DMS153 treated with DMSO at 0.1 percent for 48 hours (cell line): ENCODE data around the gene POLE.
A peak's percentile ranks its signal among the peaks of the same experiment; 100 is the strongest.
"Not testable (repeated sequence)": the region's sequence is repeated elsewhere in the genome, so short reads cannot be mapped to it uniquely, and the experiment has no call there.

ENCODE experiments used
- DNase-seq: peaks from one replicate; lab custom pipeline; 2025; ENCODE audit not compliant: unreplicated experiment; lab: John Stamatoyannopoulos, UW

POLE gene

GRCh38 chr12:132719141-132719953, 32.2 kb upstream of the POLE start:
- no peak for DNase-seq

DNA sequence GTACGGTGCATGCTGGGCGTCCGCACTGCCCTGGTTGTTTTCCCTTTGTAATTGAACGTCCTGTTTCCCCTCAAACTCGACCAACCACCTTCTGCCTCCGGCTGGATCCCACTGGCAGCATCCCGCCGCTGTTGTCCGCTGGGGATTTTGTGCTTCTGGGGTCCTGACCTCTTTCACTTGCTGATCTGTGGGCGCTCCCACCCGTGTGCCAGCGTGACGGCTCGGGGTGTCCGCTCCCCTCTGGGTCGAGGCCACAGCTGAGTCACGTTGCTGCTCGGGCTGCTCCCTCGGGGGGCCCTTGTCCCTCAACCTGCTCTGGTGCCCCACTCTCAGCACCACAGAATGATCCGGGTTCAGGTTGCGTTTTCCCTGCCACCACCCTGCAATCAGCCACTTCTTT, 31.5 kb upstream of the POLE start:
- DNase-seq = no peak

DNA sequence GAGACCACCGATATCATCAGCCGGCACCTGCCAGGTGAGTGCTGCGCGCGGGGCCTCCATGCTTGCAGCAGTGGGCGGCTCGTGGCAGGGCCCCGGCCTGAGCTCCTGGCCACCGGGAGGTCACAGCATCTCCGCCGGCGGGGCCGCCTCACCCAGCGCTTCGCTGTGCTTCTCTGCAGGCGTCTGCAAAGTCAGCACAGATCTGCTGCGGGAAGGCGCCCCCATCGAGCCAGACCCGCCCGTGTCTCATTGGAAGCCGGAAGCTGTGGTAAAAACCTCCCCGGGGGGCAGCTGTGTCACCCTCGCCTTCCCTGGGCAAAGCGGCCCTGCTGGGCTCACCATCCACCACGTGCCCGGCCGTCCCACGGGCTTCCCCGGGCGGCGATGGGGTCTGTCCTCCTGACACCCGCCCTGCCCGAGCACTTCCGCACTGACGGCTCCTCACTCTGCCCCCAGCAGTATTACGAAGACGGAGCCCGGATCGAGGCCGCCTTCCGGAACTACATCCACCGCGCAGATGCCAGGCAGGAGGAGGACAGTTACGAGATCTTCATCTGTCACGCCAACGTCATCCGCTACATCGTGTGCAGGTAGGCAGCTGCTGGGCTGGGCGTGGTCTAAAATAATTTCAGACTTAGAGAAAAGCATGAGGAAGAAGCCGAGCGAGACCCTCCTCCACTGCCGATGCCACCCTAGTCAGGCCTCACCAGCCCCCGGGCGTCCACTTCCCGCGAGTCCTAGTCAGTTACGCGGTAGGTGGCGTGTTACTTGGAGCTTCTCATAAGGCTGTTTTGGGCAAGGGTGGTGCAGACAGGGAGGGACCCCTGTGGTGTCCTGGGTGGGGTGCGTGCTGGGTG, 30.6 kb upstream of the POLE start:
- DNase-seq = no peak

GRCh38 chr12:132717011-132717410, 29.9 kb upstream of the POLE start:
- no peak for DNase-seq

DNA sequence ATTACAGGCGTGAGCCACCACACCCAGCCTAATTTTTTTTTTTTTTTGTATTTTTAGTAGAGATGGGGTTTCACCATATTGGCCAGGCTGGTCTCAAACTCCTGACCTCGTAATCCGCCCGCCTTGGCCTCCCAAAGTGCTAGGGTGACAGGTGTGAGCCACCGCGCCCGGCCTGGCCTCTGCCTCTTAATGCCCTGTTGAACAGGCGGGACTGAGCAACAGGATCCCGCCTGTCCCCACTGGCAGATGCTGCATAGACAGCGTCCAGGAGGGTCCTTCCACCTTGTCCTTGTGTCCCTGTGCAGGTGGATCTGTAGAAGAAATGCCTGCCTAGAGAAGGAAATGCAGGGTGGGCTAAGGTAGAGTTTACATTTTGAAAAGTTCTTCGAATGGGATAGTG, 29.2 kb upstream of the POLE start:
- no peak for DNase-seq

- DNase-seq = no peak
These were observed 28.7 kb upstream of the POLE start for GRCh38 chr12:132715874-132716273.

- DNase-seq = no peak
These were observed 26.0 kb upstream of the POLE start for GRCh38 chr12:132713123-132713522.

- DNase-seq = no peak
These were observed 24.1 kb upstream of the POLE start for GRCh38 chr12:132711080-132711843.

GRCh38 chr12:132710405-132711079, 23.4 kb upstream of the POLE start, which contains the start of gene PGAM5:
TSS of gene PGAM5 (plus strand) at chr12:132710842. CDS start at chr12:132710877, 35 bp downstream.
- DNase-seq = peak; percentile 82

DNA sequence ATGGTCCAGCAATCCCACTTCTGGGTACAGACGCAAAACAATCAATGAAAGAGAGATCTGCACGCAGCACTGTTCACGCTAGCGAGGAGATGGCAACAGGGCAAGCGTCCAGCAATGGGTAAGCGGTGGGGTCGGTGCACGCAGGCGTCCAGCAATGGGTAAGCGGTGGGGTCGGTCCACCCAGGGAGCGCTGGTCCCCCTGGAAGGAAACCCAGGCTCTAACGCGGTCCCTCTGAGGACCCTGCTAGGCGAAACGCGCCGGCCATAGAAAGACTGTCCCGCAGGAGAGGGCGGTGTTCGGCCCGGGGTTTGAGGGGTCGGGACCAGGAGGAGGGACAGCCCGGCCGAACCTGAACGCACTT, 22.9 kb upstream of the POLE start:
- DNase-seq = no peak

- no peak for DNase-seq
These were observed 21.0 kb upstream of the POLE start for GRCh38 chr12:132708150-132708549.

DNA sequence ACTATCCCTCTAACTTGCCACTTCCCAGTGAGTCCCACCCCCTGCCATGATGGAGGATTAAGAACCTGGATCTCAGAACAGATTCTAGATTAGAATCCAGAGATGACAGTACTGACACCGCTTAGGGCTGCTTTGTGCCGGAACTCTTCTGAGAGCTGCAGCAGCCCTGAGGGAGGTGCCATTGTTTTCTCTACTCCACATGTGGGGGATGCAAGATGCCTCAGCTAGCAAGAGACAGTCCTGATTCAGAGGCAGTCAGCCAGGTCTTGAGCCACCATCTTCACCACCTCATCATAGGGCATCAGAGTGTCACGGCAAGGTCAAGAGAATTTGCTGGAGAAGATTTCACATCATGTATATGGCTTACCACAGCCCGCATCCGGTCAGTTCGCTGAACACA, 20.1 kb upstream of the POLE start:
- no peak for DNase-seq

- no peak for DNase-seq
These were observed 16.5 kb upstream of the POLE start for GRCh38 chr12:132703641-132704040.

DNA sequence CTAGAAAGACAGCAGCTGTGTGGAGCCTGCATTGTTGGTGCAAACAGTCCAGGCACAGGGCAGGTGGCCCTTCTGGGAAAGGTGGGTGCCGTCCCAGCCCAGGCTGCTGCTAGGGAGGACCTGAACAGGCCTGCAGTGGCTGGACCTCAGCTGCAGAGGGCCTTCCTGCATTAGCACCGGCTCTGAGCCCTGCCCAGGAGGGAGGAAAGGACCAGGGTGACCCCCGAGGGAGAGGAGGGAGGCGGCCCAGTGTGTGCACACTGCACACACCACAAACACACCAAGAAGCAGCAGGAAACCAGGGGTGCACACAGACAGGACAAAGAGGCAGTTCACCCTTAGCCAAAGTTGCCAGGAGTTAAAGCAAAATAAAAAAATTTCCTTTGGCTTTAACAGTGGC, 15.5 kb upstream of the POLE start:
- DNase-seq = no peak

- no peak for DNase-seq
These were observed 13.2 kb upstream of the POLE start for GRCh38 chr12:132700212-132700822.

DNA sequence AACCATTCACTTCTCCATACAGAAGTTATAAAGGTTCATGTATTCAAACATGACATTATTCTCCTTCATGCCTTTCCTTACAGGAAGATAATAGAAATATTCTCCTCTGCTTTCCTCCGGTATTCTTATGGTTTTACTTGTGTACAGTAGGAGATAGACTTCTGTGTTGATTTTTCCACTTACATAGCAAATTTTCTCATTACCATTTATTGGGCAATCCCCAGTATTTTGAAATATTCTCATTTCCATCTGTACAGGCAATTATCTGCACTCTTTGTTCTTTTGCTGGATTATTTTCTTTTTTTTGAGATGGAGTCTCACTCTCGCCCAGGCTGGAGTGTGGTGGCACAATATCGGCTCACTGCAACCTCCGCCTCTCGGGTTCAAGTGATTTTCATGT, 11.2 kb upstream of the POLE start:
- DNase-seq = no peak

- DNase-seq = no peak
These were observed 8.3 kb upstream of the POLE start for GRCh38 chr12:132695431-132695830.

GRCh38 chr12:132694888-132695287, 7.7 kb upstream of the POLE start:
- not testable (repeated sequence) for DNase-seq

DNA sequence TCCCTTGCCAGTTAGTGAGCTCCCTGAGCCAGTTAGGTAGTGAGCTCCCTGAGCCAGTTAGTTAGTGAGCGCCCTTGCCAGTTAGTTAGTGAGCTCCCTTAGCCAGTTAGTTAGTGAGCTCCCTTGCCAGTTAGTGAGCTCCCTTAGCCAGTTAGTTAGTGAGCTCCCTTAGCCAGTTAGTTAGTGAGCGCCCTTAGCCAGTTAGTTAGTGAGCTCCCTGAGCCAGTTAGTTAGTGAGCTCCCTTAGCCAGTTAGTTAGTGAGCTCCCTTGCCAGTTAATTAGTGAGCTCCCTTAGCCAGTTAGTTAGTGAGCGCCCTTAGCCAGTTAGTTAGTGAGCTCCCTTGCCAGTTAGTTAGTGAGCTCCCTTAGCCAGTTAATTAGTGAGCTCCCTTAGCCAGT, 4.9 kb upstream of the POLE start:
- DNase-seq = not testable (repeated sequence)

GRCh38 chr12:132690112-132690511, 3.0 kb upstream of the POLE start:
- DNase-seq = no peak
